ENCODE results near the gene TMC4.
A peak's percentile ranks its signal among the peaks of the same experiment; 100 is the strongest.
"Not testable (repeated sequence)": the region's sequence is repeated elsewhere in the genome, so short reads cannot be mapped to it uniquely, and the experiment has no call there.

The TMC4 gene, protein sequence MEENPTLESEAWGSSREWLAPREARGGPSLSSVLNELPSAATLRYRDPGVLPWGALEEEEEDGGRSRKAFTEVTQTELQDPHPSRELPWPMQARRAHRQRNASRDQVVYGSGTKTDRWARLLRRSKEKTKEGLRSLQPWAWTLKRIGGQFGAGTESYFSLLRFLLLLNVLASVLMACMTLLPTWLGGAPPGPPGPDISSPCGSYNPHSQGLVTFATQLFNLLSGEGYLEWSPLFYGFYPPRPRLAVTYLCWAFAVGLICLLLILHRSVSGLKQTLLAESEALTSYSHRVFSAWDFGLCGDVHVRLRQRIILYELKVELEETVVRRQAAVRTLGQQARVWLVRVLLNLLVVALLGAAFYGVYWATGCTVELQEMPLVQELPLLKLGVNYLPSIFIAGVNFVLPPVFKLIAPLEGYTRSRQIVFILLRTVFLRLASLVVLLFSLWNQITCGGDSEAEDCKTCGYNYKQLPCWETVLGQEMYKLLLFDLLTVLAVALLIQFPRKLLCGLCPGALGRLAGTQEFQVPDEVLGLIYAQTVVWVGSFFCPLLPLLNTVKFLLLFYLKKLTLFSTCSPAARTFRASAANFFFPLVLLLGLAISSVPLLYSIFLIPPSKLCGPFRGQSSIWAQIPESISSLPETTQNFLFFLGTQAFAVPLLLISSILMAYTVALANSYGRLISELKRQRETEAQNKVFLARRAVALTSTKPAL

DNA sequence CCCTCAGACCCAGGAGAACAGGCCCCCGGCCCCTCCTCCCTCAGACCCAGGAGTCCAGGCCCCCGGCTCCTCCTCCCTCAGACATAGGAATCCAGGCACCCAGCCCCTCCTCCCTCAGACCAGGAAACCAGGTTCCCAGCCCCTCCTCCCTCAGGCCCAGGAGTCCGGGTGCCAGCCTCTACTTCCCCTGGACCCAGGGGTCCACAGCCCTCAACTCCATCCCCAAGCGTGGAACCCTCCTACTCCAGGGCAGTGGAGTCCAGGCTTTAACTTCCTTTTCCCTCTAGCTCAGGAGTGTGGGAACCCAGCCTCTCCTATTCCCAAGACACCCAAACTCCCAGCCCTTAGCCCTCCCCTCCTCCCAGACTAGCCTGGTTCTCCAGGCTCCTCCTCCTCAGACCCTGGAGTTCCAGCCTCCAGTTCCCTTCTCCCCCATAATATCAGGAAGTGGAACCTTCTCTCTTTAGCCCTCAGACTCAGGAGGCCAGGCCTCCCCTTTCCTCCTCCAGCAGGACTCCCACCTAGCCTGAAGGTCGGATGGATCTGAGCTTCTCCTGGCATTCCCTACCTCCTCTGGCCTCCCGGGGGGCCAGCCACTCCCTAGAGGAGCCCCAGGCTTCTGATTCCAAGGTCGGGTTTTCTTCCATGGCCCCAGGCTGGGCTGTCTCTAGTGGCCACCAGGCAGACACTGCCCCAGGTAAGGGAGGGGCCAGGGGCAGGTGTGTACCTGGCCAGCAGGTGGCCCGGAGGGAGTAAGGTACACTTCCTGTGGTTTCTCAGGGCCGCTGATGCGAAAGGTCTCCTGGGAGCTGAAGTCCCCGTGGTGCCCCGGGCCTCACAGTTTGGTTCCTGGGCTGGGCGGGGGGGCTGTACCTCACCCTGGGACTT is at the start of gene TMC4:
Gene TMC4, minus strand, starts transcription at position 690 of the 888 bp plus-strand sequence. Its CDS starts 43 bp downstream, at position 647.
- TF ChIP-seq POLR2A (IDR thresholded peaks at IDR 0.05; ENCODE audit: low read depth, low read length), result peak; percentile 11; the same call in 1 of the 2 replicates
- FAIRE-seq (no peak), DNase-seq (ENCODE audit: insufficient read length, low spot score) (peak; percentile 74)

GRCh38 chr19:54221947-54222346 is 49.0 kb upstream of the TMC4 start:
- FAIRE-seq; DNase-seq (ENCODE audit: insufficient read length, low spot score): not testable (repeated sequence)

- DNase-seq (ENCODE audit: insufficient read length, low spot score); FAIRE-seq: not testable (repeated sequence)
Measured at GRCh38 chr19:54219702-54220101, 46.7 kb upstream of the TMC4 start.

GRCh38 chr19:54218960-54219661 is 46.2 kb upstream of the TMC4 start:
- no peak for TF ChIP-seq POLR2A (IDR thresholded peaks at IDR 0.05; ENCODE audit: low read depth, low read length)
- DNase-seq (ENCODE audit: insufficient read length, low spot score) (no peak), FAIRE-seq (no peak)

GRCh38 chr19:54218259-54218658 is 45.3 kb upstream of the TMC4 start:
- FAIRE-seq, result no peak
- TF ChIP-seq POLR2A (IDR thresholded peaks at IDR 0.05; ENCODE audit: low read depth, low read length), result no peak
- DNase-seq (ENCODE audit: insufficient read length, low spot score), result no peak

DNA sequence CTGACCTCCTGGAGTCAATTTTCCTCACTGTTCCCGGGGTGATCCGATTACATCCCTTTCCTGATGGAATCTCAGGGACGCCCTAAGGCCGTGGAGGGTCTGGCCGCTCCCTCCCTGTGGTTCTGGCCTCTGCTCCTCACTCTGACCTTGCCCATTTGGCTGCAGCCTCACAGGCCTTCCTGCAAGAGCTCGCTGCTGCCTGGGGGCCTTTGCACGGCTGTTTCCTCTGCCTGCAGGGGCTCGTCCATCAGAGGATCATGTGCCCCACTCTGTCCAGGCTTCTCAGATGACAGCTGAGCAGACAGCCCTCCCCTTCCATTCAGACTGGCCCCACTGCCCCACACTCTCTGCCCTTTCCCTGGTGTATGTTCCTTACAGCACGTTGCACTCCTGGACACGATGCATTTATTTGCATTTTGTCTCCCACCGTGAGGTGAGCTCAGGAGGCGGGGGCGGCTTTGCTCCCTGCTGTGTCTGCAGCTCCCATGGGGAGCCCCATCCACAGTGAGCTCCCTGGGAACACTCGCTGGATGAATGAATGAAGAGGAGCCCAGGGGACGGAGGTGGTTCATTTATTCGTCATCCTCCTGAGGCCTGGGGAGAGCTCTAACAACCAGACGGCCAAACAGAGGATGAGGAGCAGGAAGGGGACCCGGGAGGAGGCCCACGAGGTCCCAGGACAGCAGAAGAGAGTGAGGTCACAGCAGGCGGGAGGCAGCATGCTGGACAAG is 44.7 kb upstream of the TMC4 start:
- FAIRE-seq; DNase-seq (ENCODE audit: insufficient read length, low spot score): not testable (repeated sequence)

- TF ChIP-seq POLR2A (IDR thresholded peaks at IDR 0.05; ENCODE audit: low read depth, low read length), result no peak
- DNase-seq (ENCODE audit: insufficient read length, low spot score) (no peak), FAIRE-seq (no peak)
Measured at GRCh38 chr19:54216869-54217268, 43.9 kb upstream of the TMC4 start.

DNA sequence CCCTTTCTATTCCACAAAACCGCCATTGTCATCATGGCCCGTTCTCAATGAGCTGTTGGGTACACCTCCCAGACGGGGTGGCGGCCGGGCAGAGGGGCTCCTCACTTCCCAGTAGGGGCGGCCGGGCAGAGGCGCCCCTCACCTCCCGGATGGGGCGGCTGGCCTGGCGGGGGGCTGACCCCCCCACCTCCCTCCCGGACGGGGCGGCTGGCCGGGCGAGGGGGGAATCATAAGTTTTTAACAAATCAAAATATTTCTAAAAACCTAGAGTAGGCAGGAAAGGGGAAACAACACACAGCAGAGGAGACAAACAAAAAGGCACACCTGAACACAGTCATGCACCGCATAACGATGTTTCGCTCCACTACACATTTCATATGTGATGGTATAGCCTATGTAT is 41.8 kb upstream of the TMC4 start:
- DNase-seq (ENCODE audit: insufficient read length, low spot score); FAIRE-seq: not testable (repeated sequence)

DNA sequence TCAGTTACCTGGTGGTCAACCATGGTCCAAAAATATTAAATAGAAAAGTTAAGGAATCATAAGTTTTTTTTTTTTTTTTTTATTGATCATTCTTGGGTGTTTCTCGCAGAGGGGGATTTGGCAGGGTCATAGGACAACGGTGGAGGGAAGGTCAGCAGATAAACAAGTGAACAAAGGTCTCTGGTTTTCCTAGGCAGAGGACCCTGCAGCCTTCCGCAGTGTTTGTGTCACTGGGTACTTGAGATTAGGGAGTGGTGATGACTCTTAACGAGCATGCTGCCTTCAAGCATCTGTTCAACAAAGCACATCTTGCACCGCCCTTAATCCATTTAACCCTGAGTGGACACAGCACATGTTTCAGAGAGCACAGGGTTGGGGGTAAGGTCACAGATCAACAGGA is 41.3 kb upstream of the TMC4 start:
- not testable (repeated sequence) for FAIRE-seq; DNase-seq (ENCODE audit: insufficient read length, low spot score)

- FAIRE-seq (no peak), DNase-seq (ENCODE audit: insufficient read length, low spot score) (no peak)
- TF ChIP-seq POLR2A (IDR thresholded peaks at IDR 0.05; ENCODE audit: low read depth, low read length), result no peak
Measured at GRCh38 chr19:54211235-54211634, 38.3 kb upstream of the TMC4 start.

- peak; percentile 73 for FAIRE-seq
Measured at GRCh38 chr19:54209811-54210494, 37.0 kb upstream of the TMC4 start.

GRCh38 chr19:54209058-54209810 is 36.3 kb upstream of the TMC4 start:
- TF ChIP-seq POLR2A (IDR thresholded peaks at IDR 0.05; ENCODE audit: low read depth, low read length), result peak; percentile 17; the same call in 1 of the 2 replicates
- peak; percentile 53 for DNase-seq (ENCODE audit: insufficient read length, low spot score)
- FAIRE-seq, result no peak

More at GRCh38 chr19:54209811-54210494, 37.0 kb upstream of the TMC4 start:
- DNase-seq (ENCODE audit: insufficient read length, low spot score), result peak; percentile 98
- no peak for TF ChIP-seq POLR2A (IDR thresholded peaks at IDR 0.05; ENCODE audit: low read depth, low read length)

Measured in H54 (cell line).